B cell (primary cell): ENCODE results near the gene ELMOD3. TPM values are rescaled to one million over a fixed set of nuclear protein-coding genes. Genes with fewer than 3 reads are reported as not detected.

ENCODE experiments used
- ATAC-seq: fragments of 200-7000 bp; cut with Tn5 transposase; one replicate; pipeline ENCODE4 v1.10.0; 2021; ENCODE audit warnings: low read depth, mild to moderate bottlenecking, moderate number of reproducible peaks, moderate library complexity
- CTCF ChIA-PET: fragments of 350-600 bp; sonication (Branson Sonifier 250); formaldehyde crosslinking; loops from one replicate; lab custom pipeline; 2021; ENCODE audit warnings: antibody characterized with exemption, inconsistent platforms; lab: Charles Lee
- POLR2A ChIA-PET: fragments of 350-600 bp; sonication (Branson Sonifier 250); formaldehyde crosslinking; loops from one replicate; lab custom pipeline; 2021; ENCODE audit warnings: antibody characterized with exemption; lab: Charles Lee
- DNase-seq: peaks from one replicate; pipeline ENCODE4 v3.0.0; 2013
- H2AFZ ChIP-seq: 2 replicates; pipeline ENCODE4 v1.6.1; 2012; ENCODE audit warnings: mild to moderate bottlenecking, low read depth, low read length; ENCODE audit not compliant: insufficient read depth, poor library complexity, severe bottlenecking
- H3K27ac ChIP-seq, 2 donors: 1 replicate in 1 of 2; 2 replicates in 1 of 2; pipeline ENCODE4 v1.5.1; 2012 to 2013; ENCODE audit warnings: low read length in 2 of 2, mild to moderate bottlenecking in 2 of 2, moderate library complexity in 1 of 2
- H3K27me3 ChIP-seq, 4 experiments: fragments of 200-600 bp in 1 of 4; sonication (generic) in 1 of 4; replicated peaks in 1 of 4; 1 replicate in 2 of 4; 2 replicates in 2 of 4; pipeline versions ENCODE4 v1.6.1 to v1.7.0; 2013 to 2016; ENCODE audit warnings: low read length in 3 of 4, mild to moderate bottlenecking in 2 of 4, mixed read lengths in 1 of 4, moderate library complexity in 1 of 4; ENCODE audit not compliant: insufficient read depth in 4 of 4, control insufficient read depth in 3 of 4; ENCODE audit errors: control extremely low read depth in 1 of 4
- H3K36me3 ChIP-seq, 2 experiments: replicated peaks in 1 of 2; 1 replicate in 1 of 2; 2 replicates in 1 of 2; pipeline versions ENCODE4 v1.6.1 to v1.7.1; 2013; ENCODE audit warnings: low read length in 1 of 2; ENCODE audit not compliant: insufficient read depth in 2 of 2, control insufficient read depth in 1 of 2; ENCODE audit errors: control extremely low read depth in 1 of 2, extremely low read depth in 1 of 2
- H3K4me1 ChIP-seq, 2 donors: fragments of 200-600 bp in 1 of 2; sonication (generic) in 1 of 2; 1 replicate in 1 of 2; 2 replicates in 1 of 2; pipeline versions ENCODE4 v1.5.1 to v1.6.1; 2013 to 2017; ENCODE audit warnings: low read length in 2 of 2; ENCODE audit not compliant: control insufficient read depth in 2 of 2, insufficient read depth in 2 of 2
- H3K4me2 ChIP-seq: replicated peaks from 2 replicates; pipeline ENCODE3; 2012; ENCODE audit warnings: mild to moderate bottlenecking, low read depth, low read length; ENCODE audit not compliant: poor library complexity, severe bottlenecking
- H3K4me3 ChIP-seq, 5 experiments: fragments of 200-600 bp in 1 of 5; sonication (generic) in 1 of 5; 1 replicate in 3 of 5; 2 replicates in 2 of 5; pipeline versions ENCODE4 v1.5.1 to v1.7.0; 2011 to 2016; ENCODE audit warnings: low read length in 4 of 5, mild to moderate bottlenecking in 4 of 5, low read depth in 2 of 5, control low read depth in 1 of 5, moderate library complexity in 1 of 5; ENCODE audit not compliant: insufficient read depth in 1 of 5; ENCODE audit errors: control extremely low read depth in 1 of 5, extremely low read depth in 1 of 5
- H3K79me2 ChIP-seq: fragments of 200-600 bp; sonication (generic); one replicate; pipeline ENCODE4 v1.6.0; 2016; ENCODE audit warnings: low read length; ENCODE audit not compliant: control insufficient read depth, insufficient read depth
- H3K9ac ChIP-seq: fragments of 200-600 bp; sonication (generic); 2 replicates; pipeline ENCODE4 v1.6.1; 2017; ENCODE audit warnings: mild to moderate bottlenecking, low read length, moderate library complexity
- H3K9me3 ChIP-seq, 3 donors: one replicate each; pipeline versions ENCODE4 v1.6.1 to v1.7.1; 2013; ENCODE audit warnings: low read length in 2 of 3; ENCODE audit not compliant: control insufficient read depth in 2 of 3, insufficient read depth in 1 of 3; ENCODE audit errors: control extremely low read depth in 1 of 3
- H4K20me1 ChIP-seq: 2 replicates; pipeline ENCODE4 v1.6.0; 2012; ENCODE audit warnings: mild to moderate bottlenecking, low read length; ENCODE audit not compliant: insufficient read depth, control insufficient read depth, poor library complexity, severe bottlenecking
- H3K27ac Mint-ChIP-seq: one replicate; pipeline ENCODE4 v1.8.0; 2021; ENCODE audit warnings: mixed read lengths
- H3K27me3 Mint-ChIP-seq: one replicate; pipeline ENCODE4 v1.8.0; 2021; ENCODE audit warnings: mixed read lengths
- H3K4me1 Mint-ChIP-seq: one replicate; pipeline ENCODE4 v1.8.0; 2021; ENCODE audit warnings: mixed read lengths
- H3K4me3 Mint-ChIP-seq: one replicate; pipeline ENCODE4 v1.8.0; 2021; ENCODE audit warnings: mixed read lengths
- H3K9me3 Mint-ChIP-seq: one replicate; pipeline ENCODE4 v1.8.0; 2022; ENCODE audit warnings: mixed read lengths; ENCODE audit not compliant: insufficient read depth
- CTCF ChIP-seq: fragments of 200-600 bp; IDR thresholded peaks from one replicate; pipeline ENCODE4 v1.8.0; 2022; ENCODE audit warnings: antibody characterized with exemption, mild to moderate bottlenecking
- EZH2 ChIP-seq: IDR thresholded peaks from 2 replicates; pipeline ENCODE4 v1.6.1; 2012; ENCODE audit warnings: borderline replicate concordance, low read depth, mild to moderate bottlenecking, moderate library complexity, low read length; ENCODE audit not compliant: insufficient read depth, poor library complexity, severe bottlenecking
- WGBS: methylation state at CpG from one replicate; pipeline ENCODE4 v1.1.5; 2013; ENCODE audit warnings: missing lambda C conversion rate; ENCODE audit not compliant: insufficient coverage; 5-methylcytosine and 5-hydroxymethylcytosine counted together
- intact Hi-C: fragments of 100-400 bp; cut with micrococcal nuclease; formaldehyde crosslinking; loops from one replicate; pipeline ENCODE4 v1.10.0; 2022
- polyA plus RNA-seq: library from polyadenylated mRNA; depleted of rRNA; stranded (reverse); fragments of >200 nt; gene quantifications from 2 replicates; pipeline ENCODE4 v1.2.3, GENCODE V29; 2012
- total RNA-seq, 2 donors: library from RNA; stranded (reverse); fragments of 120-200 nt in 1 of 2; gene quantifications; 1 replicate in 1 of 2; 2 replicates in 1 of 2; pipeline versions ENCODE4 v1.2.3 to v1.2.4, GENCODE V29; 2013 to 2022

The ELMOD3 gene
- total and polyA plus RNA-seq, 2 donors (not counting 1 experiment from before 2014, with no cell fraction given) = 34.3 to 57.6 TPM

DNA sequence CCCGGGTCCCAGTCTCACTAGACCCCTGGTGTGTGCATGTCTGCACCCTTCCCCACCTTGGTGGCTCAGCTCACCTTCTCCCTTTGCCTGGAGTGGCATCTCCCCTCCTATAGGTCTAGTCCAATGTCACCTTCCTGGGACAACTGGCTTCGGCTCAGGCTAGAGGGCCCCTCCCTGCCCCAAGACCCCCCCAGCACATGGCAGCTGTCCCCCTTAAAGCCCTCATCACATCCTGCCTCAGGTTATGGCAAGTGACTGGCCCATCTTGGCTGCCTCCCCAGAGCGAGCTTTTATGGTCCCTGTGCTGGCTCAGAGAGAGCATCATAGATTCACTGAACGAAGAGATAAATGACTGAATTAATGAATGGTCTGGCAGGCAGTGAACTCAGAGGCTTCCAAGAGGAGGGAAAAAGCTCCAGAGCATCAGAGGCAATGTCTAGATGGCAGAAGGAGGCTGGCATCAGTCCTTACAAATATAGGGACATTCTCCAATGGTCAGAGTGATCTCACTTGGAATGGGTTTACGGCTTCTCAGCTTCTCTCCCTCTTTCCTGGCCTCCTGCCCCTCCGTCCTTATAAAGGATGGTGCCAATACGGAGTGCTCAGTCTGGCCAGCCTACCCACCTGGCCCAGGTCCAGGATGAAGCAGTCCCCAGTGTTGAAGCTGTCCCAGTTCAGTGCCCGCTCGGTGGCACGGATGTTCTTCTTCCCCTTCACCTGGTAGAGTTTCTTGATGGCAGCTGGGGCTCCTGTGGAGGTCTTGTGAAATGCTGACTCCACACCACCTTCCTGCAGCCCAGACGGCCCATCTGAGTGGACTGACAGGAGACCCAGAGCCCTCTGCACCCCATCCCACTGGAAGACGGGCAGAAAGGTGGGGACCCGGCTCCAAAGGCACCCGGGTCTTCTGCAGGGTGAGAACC, 46.2 kb downstream of the ELMOD3 start:
- Histone ChIP-seq H3K27me3 (no peaks in the 10 kb centered on the region), H3K79me2 (peaks cover 15% of the 10 kb centered on the region), H3K27ac (no peak overlapping the region), H2AFZ (no peak overlapping the region), H3K36me3 (peaks cover 5 to 58% of the 10 kb centered on the region in 2 experiments), H3K9ac (no peak overlapping the region), H3K4me2 (no peak overlapping the region), H3K4me1 (peaks cover 25 to 26% of the 10 kb centered on the region in 2 donors), H4K20me1 (no peaks in the 10 kb centered on the region), H3K4me3 (no peak overlapping the region), H3K9me3 (peaks cover 0 to 4% (median 0%) of the 10 kb centered on the region in 3 donors)
- Mint-ChIP-seq H3K4me3 (no peak overlapping the region), H3K27ac (peak overlapping the region; percentile 76), H3K9me3 (no peaks in the 10 kb centered on the region), H3K4me1 (peaks cover 26% of the 10 kb centered on the region), H3K27me3 (no peaks in the 10 kb centered on the region)
- TF ChIP-seq CTCF (no peak), EZH2 (no peak)
- POLR2A ChIA-PET = interaction anchor here (1.5 to 2.0 kb wide), 2 partner anchors 11 to 138 kb away, joined by 3 to 5 read pairs; partner anchors contain the start of gene MAT2A
- CTCF ChIA-PET = interaction anchor here (1.8 to 8.7 kb wide), 2 partner anchors 9 to 19 kb away, joined by 6 to 45 read pairs; no protein-coding TSS in a partner anchor
- WGBS = 92% methylated on average over 11 of the region's 14 CpGs
- intact Hi-C loops = no loop called here
- DNase-seq (no peak), ATAC-seq (no peak)

GRCh38 chr2:85401464-85401805, 46.9 kb downstream of the ELMOD3 start:
- H3K4me2 ChIP-seq = no peak overlapping the region
- peaks cover 31 to 33% of the 10 kb centered on the region in 2 donors for H3K4me1 ChIP-seq
- H4K20me1 ChIP-seq = no peaks in the 10 kb centered on the region
- 99% methylated on average over 7 of the region's 7 CpGs for whole genome bisulfite sequencing
- no peak overlapping the region for H3K27ac ChIP-seq
- POLR2A ChIA-PET = interaction anchor here (0.6 to 2.0 kb wide), 3 partner anchors 11 to 137 kb away, joined by 3 to 5 read pairs (median 3); partner anchors contain the start of genes MAT2A and TGOLN2
- H3K27me3 Mint-ChIP-seq = no peaks in the 10 kb centered on the region
- TF ChIP-seq EZH2 (no peak), CTCF (no peak)
- ATAC-seq = no peak
- intact Hi-C loops = no loop called here
- H3K27me3 ChIP-seq = no peaks in the 10 kb centered on the region
- H3K9me3 ChIP-seq = peaks cover 0 to 4% (median 0%) of the 10 kb centered on the region in 3 donors
- no peak overlapping the region for H3K4me3 Mint-ChIP-seq
- no peak overlapping the region for H2AFZ ChIP-seq
- H3K27ac Mint-ChIP-seq = no peak overlapping the region
- H3K4me3 ChIP-seq = no peak overlapping the region
- H3K36me3 ChIP-seq = peaks cover 5 to 51% of the 10 kb centered on the region in 2 experiments
- peaks cover 32% of the 10 kb centered on the region for H3K4me1 Mint-ChIP-seq
- no peaks in the 10 kb centered on the region for H3K9me3 Mint-ChIP-seq
- DNase-seq = no peak
- CTCF ChIA-PET = interaction anchor here (0.9 to 8.7 kb wide), 3 partner anchors 10 to 151 kb away, joined by 3 to 45 read pairs (median 6); no protein-coding TSS in a partner anchor
- no peak overlapping the region for H3K9ac ChIP-seq
- H3K79me2 ChIP-seq = peaks cover 21% of the 10 kb centered on the region
